Activated CD4-positive, alpha-beta memory T cell treated with anti-CD3 and anti-CD28 coated beads for 36 hours (primary cell): ENCODE data around the gene SMCR8. TPM values are rescaled to one million over a fixed set of nuclear protein-coding genes. Genes with fewer than 3 reads are reported as not detected.

Source experiments
- CTCF ChIA-PET: fragments of 350-600 bp; sonication (Branson Sonifier 250); formaldehyde crosslinking; loops from one replicate; lab custom pipeline; 2021; ENCODE audit warnings: antibody characterized with exemption, inconsistent platforms; lab: Charles Lee
- POLR2A ChIA-PET: fragments of 350-600 bp; sonication (Branson Sonifier 250); formaldehyde crosslinking; loops from one replicate; lab custom pipeline; 2021; ENCODE audit warnings: antibody characterized with exemption; lab: Charles Lee
- DNase-seq: peaks from one replicate; pipeline ENCODE4 v3.0.0-alpha.2; 2020
- H3K27ac Mint-ChIP-seq: one replicate; pipeline ENCODE4 v1.8.0; 2021; ENCODE audit warnings: mixed read lengths
- H3K27me3 Mint-ChIP-seq: one replicate; pipeline ENCODE4 v1.8.0; 2021; ENCODE audit warnings: mixed read lengths
- H3K36me3 Mint-ChIP-seq: one replicate; pipeline ENCODE4 v1.8.0; 2021; ENCODE audit warnings: mixed read lengths
- H3K4me1 Mint-ChIP-seq: one replicate; pipeline ENCODE4 v1.8.0; 2021; ENCODE audit warnings: low read depth, mixed read lengths
- H3K4me3 Mint-ChIP-seq: one replicate; pipeline ENCODE4 v1.8.0; 2021; ENCODE audit warnings: mild to moderate bottlenecking, mixed read lengths
- H3K9me3 Mint-ChIP-seq: one replicate; pipeline ENCODE4 v1.8.0; 2021; ENCODE audit warnings: mixed read lengths
- intact Hi-C: fragments of 100-400 bp; cut with micrococcal nuclease; formaldehyde crosslinking; loops from one replicate; pipeline ENCODE4 v1.15.1; 2023
- total RNA-seq, 2 experiments: library from RNA; stranded (reverse); gene quantifications; one replicate each; pipeline ENCODE4 v1.2.3, GENCODE V29; 2021

Gene SMCR8, protein sequence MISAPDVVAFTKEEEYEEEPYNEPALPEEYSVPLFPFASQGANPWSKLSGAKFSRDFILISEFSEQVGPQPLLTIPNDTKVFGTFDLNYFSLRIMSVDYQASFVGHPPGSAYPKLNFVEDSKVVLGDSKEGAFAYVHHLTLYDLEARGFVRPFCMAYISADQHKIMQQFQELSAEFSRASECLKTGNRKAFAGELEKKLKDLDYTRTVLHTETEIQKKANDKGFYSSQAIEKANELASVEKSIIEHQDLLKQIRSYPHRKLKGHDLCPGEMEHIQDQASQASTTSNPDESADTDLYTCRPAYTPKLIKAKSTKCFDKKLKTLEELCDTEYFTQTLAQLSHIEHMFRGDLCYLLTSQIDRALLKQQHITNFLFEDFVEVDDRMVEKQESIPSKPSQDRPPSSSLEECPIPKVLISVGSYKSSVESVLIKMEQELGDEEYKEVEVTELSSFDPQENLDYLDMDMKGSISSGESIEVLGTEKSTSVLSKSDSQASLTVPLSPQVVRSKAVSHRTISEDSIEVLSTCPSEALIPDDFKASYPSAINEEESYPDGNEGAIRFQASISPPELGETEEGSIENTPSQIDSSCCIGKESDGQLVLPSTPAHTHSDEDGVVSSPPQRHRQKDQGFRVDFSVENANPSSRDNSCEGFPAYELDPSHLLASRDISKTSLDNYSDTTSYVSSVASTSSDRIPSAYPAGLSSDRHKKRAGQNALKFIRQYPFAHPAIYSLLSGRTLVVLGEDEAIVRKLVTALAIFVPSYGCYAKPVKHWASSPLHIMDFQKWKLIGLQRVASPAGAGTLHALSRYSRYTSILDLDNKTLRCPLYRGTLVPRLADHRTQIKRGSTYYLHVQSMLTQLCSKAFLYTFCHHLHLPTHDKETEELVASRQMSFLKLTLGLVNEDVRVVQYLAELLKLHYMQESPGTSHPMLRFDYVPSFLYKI
- total RNA-seq, result 10 to 100 TPM; 11.1 to 11.3 TPM

DNA sequence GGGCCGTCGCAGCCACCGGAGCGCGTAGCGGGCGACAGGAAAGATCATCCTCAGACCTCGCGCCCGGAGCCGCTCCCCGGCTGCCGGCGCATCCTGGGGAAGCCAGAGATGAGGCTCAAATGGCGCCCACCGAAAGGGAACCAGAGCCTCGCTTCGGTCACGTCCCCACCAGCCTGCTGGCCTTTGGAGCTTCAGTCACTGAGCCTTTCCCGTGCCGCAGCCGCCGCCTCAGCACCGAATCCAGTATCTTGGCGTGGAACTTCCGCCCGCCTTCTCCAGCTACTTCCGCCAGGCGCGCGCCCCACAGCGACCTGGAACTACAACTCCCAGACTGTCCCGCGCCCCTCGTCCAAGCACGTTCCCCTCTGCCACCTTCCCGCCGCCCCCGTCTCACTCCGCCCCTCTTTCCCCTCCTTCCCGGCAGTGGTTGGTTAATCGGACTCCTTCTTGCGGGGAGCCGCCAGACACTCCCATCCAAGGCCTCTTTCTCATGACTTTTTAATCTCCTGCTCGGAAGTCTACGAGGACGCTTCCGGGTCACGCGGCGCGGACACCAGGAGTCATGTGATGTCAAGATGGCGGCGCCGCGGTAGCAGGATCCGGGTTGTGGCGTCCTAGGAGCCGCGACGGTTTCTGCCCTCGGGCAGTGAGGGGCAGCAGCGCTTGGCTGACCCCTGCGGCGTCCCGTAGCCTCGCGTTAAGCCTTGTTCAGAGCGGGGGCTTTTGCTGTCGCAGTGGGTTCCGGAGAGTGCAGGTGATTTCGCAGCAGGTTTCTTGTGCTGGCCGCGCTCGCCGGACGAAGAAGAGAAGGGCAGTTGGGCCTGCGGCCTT is at the start of gene SMCR8, which contains the start of gene TOP3A:
Gene SMCR8, plus strand, starts transcription at position 563 of the 831 bp plus-strand sequence. CDS start 497 bp downstream, outside the sequence.
Gene TOP3A, minus strand, starts transcription at position 264 of the 831 bp plus-strand sequence. Its CDS starts 216 bp downstream, at position 48.
- Mint-ChIP-seq H3K4me3 (peak within 1 kb of the TSS; percentile 95), H3K27me3 (no peaks in the 10 kb centered on the region), H3K36me3 (peaks cover 29% of the 10 kb centered on the region), H3K9me3 (no peaks in the 10 kb centered on the region), H3K4me1 (peaks cover 73% of the 10 kb centered on the region), H3K27ac (peak within 1 kb of the TSS; percentile 98)
- ChIA-PET POLR2A (interaction anchor here (0.8 kb wide), 1 partner anchor 8 kb away, joined by 3 read pairs; no protein-coding TSS in a partner anchor), CTCF (interaction anchor here (0.9 to 1.0 kb wide), 3 partner anchors 67 to 310 kb away, joined by 3 to 4 read pairs (median 4); no protein-coding TSS in a partner anchor)
- intact Hi-C loops, result loop anchor here (1.0 to 10.0 kb wide), 6 partner anchors 48 to 470 kb away; partner anchors contain the start of genes ALKBH5, ATPAF2, GID4 and LLGL1
- DNase-seq, result peak; percentile 99

DNA sequence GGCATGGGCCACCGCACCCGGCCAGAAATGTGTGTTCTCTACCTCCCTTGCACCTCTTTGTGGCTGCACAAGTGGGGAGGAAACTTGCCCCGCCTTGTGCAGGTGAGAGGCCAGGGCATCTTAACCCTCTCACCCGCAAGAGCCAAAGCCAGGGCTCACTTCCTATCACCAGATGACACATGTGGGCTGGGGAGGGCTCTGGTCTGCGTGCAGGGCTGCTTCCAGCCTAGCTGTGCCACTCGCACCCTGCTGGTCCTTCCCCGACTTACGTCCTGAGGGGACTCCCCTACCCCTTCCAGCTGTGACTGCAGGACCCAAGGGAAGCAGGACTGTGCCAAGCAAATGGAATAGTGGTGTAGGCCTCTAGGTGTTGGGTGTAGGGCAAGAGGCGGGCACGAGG is 47.7 kb upstream of the SMCR8 start:
- Mint-ChIP-seq H3K27ac (no peak overlapping the region), H3K36me3 (peaks cover 2% of the 10 kb centered on the region), H3K27me3 (no peaks in the 10 kb centered on the region), H3K4me1 (peaks cover 6% of the 10 kb centered on the region), H3K4me3 (no peak overlapping the region), H3K9me3 (no peaks in the 10 kb centered on the region)
- intact Hi-C loops, result no loop called here
- no peak for DNase-seq
- ChIA-PET POLR2A (no interaction called here), CTCF (no interaction called here)

DNA sequence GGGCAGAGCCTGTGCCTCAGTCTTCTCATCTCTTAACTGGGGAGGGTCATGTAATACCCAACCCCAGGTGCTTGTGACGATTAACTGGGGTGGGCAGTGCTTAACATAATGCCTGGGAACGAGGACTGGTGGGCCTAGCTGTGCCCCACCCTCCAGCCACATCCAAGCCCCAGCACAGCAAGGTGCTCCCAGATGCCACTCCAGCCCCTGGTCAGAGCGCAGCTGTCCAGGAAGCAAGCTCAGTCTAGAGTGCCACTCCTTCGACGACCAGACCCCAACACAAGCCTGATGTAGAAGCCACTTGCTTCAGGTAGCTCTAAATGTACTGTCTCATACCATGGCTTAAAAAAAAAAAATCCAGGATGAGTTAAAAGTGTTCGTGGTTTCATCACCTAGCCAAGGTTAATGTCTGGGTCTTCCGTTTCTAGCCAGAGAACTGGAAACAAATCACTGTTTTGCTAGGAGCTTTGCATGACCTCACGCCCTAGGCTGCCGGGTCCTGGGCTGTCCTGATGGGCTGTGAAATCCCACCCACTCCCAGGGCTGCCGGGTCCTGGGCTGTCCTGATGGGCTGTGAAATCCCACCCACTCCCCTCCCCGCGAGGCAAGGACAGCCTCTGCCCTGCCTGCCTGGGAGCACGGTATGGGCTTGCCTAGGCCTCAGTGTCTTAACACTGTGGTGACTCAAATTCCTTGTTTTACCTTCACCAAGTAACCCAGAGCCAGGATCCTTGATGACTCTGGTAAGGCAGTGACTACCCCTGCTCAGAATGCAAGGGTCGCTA is 47.0 kb upstream of the SMCR8 start:
- no peak for DNase-seq
- ChIA-PET POLR2A (interaction anchor here (0.6 to 0.7 kb wide), 2 partner anchors 12 to 116 kb away, joined by 4 to 5 read pairs; no protein-coding TSS in a partner anchor), CTCF (interaction anchor here (0.6 to 0.7 kb wide), 3 partner anchors 49 to 103 kb away, joined by 3 to 4 read pairs (median 4); no protein-coding TSS in a partner anchor)
- H3K4me1 Mint-ChIP-seq, result peaks cover 4% of the 10 kb centered on the region
- H3K27me3 Mint-ChIP-seq, result no peaks in the 10 kb centered on the region
- peaks cover 2% of the 10 kb centered on the region for H3K36me3 Mint-ChIP-seq
- no peaks in the 10 kb centered on the region for H3K9me3 Mint-ChIP-seq
- no peak overlapping the region for H3K4me3 Mint-ChIP-seq
- intact Hi-C loops, result no loop called here
- no peak overlapping the region for H3K27ac Mint-ChIP-seq

DNA sequence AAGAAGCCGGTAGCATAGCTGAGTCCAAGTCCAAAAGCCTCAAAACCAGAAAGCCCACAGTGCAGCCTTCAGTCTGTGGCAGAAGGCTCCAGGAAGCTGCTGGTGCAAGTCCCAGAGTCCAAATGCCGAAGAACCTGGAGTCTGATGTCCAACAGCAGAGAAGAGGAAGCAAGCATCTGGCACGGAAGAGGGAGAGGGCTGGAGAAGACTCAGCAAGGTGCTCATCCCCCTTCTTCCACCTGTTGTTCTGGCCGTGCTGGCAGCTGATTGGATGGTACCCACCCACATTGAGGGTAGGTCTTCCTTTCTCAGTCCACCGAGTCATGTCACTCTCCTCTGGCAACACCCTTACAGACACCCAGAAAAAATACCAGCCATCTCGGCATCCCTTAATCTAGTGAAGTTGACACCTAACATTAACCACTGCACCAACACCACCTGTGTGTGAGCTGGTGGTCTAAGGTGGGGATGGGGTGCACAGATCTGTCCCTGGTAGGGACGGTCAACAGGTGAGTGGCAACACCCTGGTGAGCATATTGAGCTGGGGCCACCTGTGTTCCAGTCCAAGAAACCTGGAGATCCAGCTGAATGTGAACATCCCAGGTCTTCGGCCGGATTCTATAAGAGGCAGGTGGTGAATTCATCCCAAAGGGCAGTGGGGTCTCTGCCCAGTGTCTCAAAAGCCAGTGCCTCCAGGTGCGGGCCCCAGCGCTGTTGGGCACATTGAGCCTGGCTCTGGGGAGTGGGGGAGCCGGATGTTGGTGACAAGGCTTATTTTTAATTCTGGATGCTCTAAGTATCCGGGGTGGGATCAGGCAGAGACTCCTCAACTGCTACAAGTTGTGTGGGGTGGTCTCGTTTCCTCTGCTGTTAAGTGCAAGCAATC is 44.8 kb upstream of the SMCR8 start:
- intact Hi-C loops, result no loop called here
- Mint-ChIP-seq H3K27me3 (no peaks in the 10 kb centered on the region), H3K9me3 (no peaks in the 10 kb centered on the region), H3K4me3 (no peak overlapping the region), H3K27ac (no peak overlapping the region), H3K36me3 (peaks cover 1% of the 10 kb centered on the region), H3K4me1 (peaks cover 4% of the 10 kb centered on the region)
- ChIA-PET POLR2A (interaction anchor here (0.8 kb wide), 1 partner anchor 25 kb away, joined by 4 read pairs; no protein-coding TSS in a partner anchor), CTCF (no interaction called here)
- no peak for DNase-seq

DNA sequence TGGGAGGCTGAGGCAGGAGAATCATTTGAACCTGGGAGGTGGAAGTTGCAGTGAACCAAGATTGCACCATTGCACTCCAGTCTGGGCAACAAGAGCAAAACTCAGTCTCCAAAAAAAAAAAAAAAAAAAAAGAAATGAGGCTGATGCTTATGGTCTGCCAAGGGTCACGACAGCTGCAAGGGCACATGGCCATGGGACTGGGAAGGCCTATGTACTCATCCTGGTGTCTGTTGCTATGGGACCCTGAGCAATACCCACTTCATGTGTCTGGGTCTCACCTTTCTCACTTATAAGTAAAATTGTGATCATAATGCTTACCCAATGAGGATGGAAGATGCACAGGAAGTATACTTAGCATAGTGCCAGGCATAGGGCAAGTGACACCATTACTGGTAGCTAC is 38.0 kb upstream of the SMCR8 start:
- no peaks in the 10 kb centered on the region for H3K4me1 Mint-ChIP-seq
- no peak overlapping the region for H3K27ac Mint-ChIP-seq
- intact Hi-C loops, result no loop called here
- H3K36me3 Mint-ChIP-seq, result peaks cover 24% of the 10 kb centered on the region
- H3K9me3 Mint-ChIP-seq, result no peaks in the 10 kb centered on the region
- no peak for DNase-seq
- ChIA-PET CTCF (no interaction called here), POLR2A (no interaction called here)
- no peaks in the 10 kb centered on the region for H3K27me3 Mint-ChIP-seq
- H3K4me3 Mint-ChIP-seq, result no peak overlapping the region

DNA sequence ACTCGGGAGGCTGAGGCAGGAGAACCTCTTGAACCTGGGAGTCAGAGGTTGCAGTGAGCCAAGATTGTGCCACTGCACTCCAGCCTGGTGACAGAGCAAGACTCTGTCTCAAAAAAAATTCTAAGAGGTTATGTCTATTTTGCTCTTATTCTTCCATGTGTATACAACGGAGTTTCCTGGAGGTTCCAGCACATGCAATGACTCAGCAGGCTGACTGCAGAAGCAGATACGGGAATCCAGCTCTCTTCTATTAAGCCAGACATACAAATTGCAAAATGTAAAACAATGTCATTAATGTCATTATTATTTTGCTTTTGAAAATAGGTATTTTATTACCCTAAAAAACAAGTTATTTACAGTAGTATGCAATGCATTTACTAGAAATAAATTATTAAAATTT is 36.2 kb upstream of the SMCR8 start:
- no peak for DNase-seq
- no peak overlapping the region for H3K4me3 Mint-ChIP-seq
- POLR2A ChIA-PET, result no interaction called here
- intact Hi-C loops, result no loop called here
- H3K36me3 Mint-ChIP-seq, result peaks cover 38% of the 10 kb centered on the region
- CTCF ChIA-PET, result no interaction called here
- H3K27me3 Mint-ChIP-seq, result no peaks in the 10 kb centered on the region
- H3K4me1 Mint-ChIP-seq, result no peaks in the 10 kb centered on the region
- H3K27ac Mint-ChIP-seq, result no peak overlapping the region
- H3K9me3 Mint-ChIP-seq, result no peaks in the 10 kb centered on the region

DNA sequence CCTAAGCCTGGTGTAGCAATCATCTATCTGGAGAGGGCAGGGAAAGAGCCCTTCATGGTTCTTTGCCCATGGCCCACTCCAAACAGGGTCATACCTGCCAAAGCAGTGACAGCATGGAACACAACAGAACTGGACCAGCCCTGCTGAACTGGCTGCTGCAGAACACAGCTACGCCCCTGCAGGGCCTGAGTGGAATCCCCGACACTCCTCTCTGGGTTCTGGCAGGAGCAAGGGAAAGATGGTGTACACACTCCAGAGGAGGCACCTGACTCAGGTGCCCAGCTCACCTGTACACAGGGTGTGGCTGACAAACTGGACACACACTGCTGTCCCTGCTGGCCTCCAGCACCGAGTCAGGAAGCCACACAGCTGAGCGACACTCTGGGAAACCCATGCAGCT is 34.8 kb upstream of the SMCR8 start:
- peaks cover 45% of the 10 kb centered on the region for H3K36me3 Mint-ChIP-seq
- no peak overlapping the region for H3K27ac Mint-ChIP-seq
- no peak for DNase-seq
- ChIA-PET CTCF (no interaction called here), POLR2A (no interaction called here)
- no peaks in the 10 kb centered on the region for H3K4me1 Mint-ChIP-seq
- H3K9me3 Mint-ChIP-seq, result no peaks in the 10 kb centered on the region
- no peaks in the 10 kb centered on the region for H3K27me3 Mint-ChIP-seq
- intact Hi-C loops, result no loop called here
- no peak overlapping the region for H3K4me3 Mint-ChIP-seq

DNA sequence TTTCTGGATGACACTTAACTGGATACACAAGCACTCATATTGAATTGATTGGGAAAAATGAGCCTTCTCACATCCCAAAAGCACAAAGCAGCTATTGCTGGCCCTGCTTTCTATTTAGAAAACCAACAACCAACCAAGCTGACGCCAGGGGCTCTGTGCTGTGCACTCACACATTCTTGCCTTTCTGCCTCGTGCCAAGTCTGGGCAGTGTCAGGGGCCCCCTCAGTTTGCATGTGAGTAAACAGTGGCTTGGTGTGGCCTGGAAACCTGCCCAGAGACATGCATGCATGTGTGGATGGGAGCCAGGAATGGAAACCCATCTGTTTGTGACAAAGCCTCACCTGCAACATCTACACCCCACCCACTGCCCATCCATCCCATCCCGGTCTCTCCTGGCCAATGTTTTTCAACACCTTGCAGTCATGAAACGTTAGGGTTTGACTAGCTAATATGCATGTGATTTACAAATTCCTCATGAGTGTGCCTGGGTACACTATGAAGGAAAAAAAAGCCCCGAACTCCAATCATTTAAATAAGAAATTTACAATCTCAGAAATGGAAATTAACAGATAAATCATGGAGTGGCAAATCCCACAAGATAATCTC is 34.2 kb upstream of the SMCR8 start:
- Mint-ChIP-seq H3K27ac (no peak overlapping the region), H3K9me3 (no peaks in the 10 kb centered on the region), H3K27me3 (no peaks in the 10 kb centered on the region), H3K4me3 (no peak overlapping the region), H3K36me3 (peaks cover 49% of the 10 kb centered on the region), H3K4me1 (no peaks in the 10 kb centered on the region)
- DNase-seq, result no peak
- POLR2A ChIA-PET, result no interaction called here
- CTCF ChIA-PET, result no interaction called here
- intact Hi-C loops, result no loop called here

DNA sequence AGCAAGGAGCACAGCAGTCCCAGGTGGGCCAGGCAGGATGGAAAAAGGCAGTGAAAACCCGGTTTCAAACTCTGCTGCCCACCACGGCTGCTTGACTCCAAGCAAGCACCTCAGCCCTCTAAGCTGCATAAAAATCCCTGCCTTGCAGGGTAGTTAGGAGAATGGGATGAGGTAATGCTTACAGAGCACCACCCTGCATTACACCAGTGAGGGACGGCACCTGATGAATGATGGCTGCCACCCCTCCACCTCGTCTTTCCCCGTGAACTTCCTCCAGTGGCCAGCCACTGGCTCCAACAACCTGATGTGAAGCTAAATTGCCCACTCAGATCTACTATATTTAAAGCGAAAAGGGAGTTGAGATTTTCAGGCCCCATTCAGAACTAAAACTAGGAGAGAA is 33.3 kb upstream of the SMCR8 start:
- peaks cover 47% of the 10 kb centered on the region for H3K36me3 Mint-ChIP-seq

DNA sequence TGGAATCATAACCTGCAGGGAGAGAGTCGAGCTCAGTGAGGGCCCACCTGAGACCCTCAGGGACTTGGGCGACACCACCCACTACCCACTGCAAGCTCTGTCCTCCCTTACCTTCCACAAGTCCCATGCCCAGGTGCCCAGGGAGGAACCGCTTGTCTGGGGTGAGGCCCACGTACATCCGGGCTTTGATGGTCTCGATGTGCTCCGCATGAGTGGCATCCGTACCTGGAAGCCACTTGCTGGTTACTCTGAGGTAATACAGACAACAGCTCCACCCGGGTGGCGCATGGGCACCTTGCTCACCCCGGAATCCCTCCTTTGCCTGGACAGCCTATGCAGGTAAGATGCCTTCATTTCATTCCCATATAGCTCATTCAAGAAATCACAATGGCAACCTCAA is 29.8 kb upstream of the SMCR8 start:
- no peak overlapping the region for H3K27ac Mint-ChIP-seq
- ChIA-PET CTCF (interaction anchor here (0.6 to 1.0 kb wide), 2 partner anchors 37 to 68 kb away, joined by 3 read pairs; no protein-coding TSS in a partner anchor), POLR2A (interaction anchor here (0.6 to 0.7 kb wide), 2 partner anchors 8 to 11 kb away, joined by 3 read pairs; no protein-coding TSS in a partner anchor)
- H3K27me3 Mint-ChIP-seq, result no peaks in the 10 kb centered on the region
- no peaks in the 10 kb centered on the region for H3K9me3 Mint-ChIP-seq
- H3K4me3 Mint-ChIP-seq, result no peak overlapping the region
- no peaks in the 10 kb centered on the region for H3K4me1 Mint-ChIP-seq
- intact Hi-C loops, result no loop called here
- H3K36me3 Mint-ChIP-seq, result peaks cover 47% of the 10 kb centered on the region
- no peak for DNase-seq

More for the DNA sequence above, 33.3 kb upstream of the SMCR8 start:
- DNase-seq, result no peak
- no peaks in the 10 kb centered on the region for H3K9me3 Mint-ChIP-seq
- CTCF ChIA-PET, result no interaction called here
- intact Hi-C loops, result no loop called here
- H3K4me1 Mint-ChIP-seq, result no peaks in the 10 kb centered on the region
- no peak overlapping the region for H3K27ac Mint-ChIP-seq
- H3K27me3 Mint-ChIP-seq, result no peaks in the 10 kb centered on the region
- no peak overlapping the region for H3K4me3 Mint-ChIP-seq
- POLR2A ChIA-PET, result no interaction called here
